Renal cortical epithelial cell (primary cell): ENCODE measurements around the gene NECTIN4. TPM values are rescaled to one million over a fixed set of nuclear protein-coding genes. Genes with fewer than 3 reads are reported as not detected.
"Not testable (repeated sequence)": the region's sequence is repeated elsewhere in the genome, so short reads cannot be mapped to it uniquely, and the experiment has no call there.

ENCODE experiments used
- DNase-seq: peaks from one replicate; pipeline ENCODE4 v3.0.0-alpha.2; 2011; ENCODE audit warnings: low read depth
- total RNA-seq: library from RNA; depleted of rRNA; stranded (reverse); fragments of >200 nt; gene quantifications from 2 replicates; pipeline ENCODE4 v1.2.3, GENCODE V29; 2014

The NECTIN4 gene
- total RNA-seq, 1 donor from 2014 or later: 0.75 TPM

DNA sequence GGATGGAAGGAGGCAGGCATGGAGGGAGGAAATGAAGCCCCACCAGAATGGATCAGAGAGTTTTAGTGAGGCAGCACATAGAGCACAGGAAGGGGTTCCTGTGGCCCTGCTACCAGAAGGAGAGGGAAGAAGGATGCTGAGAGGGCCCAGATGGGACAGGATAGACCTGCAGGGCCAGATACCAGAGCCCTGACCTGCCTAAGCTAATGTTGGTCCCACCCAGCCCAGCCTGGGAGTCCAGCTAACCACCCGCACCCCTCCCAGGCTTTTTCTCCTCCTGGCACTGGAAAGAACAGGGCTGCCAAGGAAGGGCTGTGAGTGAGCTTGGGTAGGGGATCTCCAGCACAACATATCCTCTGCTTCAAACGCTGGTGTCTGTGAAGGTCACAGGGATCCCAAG, 6.9 kb downstream of the NECTIN4 start:
- no peak for DNase-seq

DNA sequence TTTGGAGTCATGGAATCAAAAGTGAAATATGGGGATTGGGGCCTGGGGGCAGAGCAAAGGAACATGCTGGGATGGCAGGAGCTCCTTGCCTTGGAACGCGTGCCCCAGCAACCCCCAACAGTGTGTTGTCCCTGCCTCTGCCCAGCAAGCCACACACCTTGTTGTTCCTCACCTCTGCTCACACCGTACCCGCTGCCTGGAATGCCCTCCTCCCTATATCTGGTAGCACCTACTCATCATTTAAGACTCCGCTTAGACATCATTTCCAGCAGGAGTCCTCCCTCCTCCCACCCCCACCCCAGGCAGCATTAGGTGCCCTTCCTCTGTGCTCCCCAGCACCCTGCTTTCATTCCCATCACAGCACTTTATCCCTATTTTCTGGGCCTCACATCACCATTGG, 7.8 kb downstream of the NECTIN4 start:
- DNase-seq: no peak

DNA sequence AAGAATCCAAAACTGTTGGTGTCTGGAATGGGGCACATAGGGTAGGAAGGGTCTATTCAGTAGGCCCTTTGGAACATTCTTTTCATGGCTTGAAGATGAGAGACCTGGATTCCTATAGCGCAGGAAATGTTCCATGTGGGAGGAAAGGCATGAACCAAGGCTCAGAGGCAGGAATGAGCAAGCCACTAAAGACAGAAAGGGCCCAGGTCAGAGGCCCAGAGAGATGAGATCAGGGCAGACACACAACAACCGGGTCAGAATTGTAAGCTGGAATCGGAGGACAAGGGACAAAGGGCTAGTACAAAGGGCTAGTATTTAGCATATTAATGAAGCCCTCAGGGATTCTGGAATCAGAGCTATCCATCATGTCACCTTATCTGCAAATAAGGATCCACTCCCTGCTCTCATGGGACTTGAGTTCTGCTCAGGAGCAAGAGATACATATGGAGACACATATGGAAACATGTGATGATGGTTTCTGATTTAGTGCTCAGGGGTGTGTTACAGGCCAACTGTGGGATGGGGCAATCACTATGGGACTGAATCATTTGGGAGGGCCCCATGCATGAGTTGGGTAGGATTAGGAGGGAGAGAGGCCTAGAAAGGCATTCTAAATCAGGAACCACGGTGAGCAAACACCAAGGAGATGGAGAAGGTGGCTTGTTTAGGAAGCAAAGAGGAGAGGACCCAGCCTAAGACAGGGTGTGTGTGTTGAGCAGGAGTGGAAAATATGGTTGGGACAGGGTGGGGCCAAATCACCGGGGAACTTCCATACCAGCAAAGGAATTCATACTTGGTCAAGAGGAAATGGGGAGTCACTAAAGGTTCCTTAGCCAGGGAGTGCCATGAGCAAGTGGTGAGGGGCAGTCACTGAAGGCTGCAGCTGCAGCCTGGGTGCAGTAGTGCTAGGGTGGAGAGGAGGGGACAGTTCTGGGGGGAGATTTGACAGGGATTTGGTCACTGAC, 8.6 kb downstream of the NECTIN4 start:
- no peak for DNase-seq

DNA sequence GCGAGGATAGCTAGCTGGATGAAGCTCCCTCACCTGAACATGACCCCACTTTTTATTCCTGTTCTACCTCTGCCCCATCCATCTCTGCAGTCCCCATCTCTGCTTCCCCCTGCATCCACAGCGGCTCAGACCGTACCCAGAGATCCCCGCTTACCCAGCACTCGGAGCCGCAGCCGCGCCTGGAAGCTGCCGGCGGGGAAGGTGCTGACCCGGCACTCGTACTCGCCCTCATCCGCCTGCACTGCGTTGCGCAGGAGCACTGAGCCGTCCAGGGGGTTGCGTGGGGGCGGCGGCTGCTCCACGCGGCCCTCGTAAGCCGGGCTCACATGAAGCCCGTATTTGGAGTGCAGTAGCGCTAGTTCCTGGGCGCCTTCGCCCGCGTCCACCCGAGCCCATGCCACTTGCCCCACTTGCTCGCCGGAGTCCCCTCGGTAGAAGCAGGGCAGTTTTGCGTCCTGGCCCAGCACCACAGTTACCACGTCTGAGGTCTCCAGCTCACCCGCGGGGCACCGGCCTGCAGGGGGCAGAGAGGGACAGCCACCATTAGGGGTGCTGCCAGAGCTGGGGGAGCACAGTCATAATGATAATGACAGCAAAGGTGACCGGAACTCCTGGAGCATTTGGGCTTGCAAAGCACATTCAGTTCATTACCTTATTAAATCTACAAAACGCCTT, 9.8 kb downstream of the NECTIN4 start:
- no peak for DNase-seq

DNA sequence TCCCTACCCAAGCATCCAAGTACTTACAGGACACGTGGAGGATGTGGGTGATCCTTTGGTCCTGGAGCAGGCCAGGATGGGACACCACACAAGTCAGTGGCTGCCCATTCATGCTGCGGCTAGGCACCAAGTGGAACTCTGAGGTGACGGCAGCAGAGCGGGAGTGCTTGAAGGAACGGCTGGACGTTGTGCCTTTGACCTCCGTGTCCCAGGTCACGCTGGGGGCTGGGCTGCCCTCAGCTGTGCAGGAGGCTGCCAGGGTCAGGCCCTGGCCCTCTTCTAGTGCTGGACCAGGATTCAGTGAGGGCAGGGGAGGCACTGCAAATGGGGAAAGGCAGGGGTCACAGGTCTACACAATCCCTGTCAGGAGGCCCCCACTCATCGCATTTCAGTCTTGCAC, 11.9 kb downstream of the NECTIN4 start:
- DNase-seq: no peak

DNA sequence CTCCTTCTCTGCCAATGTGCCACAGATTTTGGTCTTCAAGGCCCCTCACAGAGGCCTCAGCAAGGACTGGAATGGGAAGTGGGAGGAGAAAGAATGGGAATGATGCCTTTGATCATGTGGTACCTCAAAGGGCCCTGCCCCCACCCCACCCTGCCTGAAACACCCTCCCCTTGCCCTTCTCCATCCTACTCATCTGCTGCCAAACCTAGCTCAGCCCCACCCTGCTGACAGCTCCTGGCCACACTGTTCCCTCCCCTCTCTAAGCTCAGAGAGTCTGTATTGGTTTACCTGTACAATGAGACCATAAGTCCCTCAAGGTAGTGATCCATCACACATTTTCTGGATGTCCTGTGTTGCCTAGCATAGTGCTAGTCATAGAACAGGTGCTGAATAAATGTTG, 12.9 kb downstream of the NECTIN4 start:
- no peak for DNase-seq

DNA sequence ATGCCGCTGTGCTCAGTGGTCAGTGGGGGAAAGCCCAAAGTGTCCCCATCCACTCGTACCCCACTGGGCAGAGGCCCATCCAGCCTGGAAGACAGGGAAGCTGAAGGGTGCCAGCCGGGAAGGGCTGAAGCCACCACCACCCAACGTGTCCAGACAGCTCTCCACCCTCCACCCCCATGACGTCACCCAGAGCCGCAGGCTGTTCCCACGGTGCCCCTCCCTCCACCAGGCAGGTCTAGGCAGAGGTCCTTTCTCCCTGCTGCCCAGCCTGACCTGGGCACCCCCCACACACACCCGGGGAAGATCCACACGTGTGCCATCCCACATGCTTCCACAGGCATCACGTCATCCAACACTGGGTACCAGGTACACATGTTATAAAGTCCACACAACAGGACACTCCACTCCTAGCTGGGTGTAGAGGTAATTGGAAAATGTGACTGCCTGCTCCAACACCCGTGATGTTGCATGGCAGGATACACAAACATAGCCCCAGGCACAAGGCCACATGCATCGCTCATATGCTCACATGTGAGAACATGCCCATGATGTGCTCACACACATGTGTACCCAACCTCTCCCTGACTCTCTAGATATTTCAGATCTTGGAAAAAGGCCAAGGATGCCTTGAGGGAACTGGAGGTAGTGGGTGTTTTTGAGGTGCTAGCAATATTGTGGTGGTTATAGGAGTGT, 14.5 kb downstream of the NECTIN4 start:
- DNase-seq: no peak

DNA sequence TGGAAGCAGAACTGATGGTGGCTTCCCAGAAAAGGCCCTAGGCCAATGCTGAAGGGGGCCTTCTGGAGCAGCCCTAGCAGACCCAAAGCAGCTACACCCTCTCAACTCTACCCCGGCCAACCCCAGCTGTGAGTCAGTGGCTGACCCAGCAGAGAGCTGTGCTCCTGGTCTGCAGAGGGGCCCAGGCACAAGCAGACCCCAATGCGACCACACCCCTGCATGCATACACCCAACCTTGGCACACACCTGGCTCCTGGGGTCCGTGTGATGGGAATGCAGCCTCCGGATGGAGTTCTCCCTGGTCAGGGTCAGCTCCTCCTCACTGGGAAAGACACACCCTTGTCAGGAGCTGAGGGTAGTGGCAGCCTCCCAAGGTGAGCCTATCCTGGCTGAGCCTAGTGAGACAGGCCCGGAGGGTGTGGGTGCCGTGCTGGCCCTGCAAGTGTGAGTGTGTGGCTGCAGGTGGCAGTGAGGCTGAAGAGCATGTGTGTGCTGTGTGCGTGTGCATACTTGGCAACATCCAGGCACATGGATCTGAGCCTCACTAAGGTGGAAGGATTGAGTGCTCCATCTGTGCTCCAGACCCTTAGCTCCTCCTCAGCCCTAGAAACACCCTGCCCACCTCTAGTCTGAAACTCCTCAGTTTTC, 15.8 kb downstream of the NECTIN4 start:
- no peak for DNase-seq

DNA sequence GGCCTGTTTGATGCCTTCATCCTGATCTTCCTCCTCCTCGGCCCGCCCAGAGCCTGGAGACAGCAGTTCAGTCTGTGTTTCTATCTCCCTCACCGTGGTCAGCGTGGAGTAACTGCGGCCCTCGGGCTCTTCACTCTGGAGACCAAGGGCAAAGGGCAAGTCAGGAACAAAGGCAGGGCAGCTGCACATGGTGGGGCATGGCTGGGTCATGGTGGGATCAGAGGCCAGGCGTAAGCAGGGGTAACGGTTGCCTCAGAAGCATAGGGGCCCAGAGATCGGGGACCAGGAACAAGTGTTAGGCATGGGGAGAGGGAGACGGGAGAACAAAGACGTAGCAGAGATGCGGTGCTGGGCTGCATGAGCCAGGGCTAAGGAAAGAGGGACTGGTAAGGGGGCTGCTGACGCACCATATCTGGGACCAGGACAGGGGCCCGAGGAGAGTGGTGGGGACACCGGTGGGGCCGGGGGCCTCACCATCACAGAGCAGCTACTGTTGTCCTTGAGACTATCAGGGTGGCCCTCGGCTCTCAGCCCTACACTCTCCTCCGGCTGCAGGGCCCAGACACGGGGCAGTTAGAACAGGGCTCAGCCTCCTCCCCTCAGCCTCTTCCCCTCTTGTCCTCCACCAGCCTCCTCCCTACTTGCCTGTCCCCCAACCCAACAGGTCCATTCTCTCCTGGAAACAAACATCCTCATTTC, 16.5 kb downstream of the NECTIN4 start:
- no peak for DNase-seq

DNA sequence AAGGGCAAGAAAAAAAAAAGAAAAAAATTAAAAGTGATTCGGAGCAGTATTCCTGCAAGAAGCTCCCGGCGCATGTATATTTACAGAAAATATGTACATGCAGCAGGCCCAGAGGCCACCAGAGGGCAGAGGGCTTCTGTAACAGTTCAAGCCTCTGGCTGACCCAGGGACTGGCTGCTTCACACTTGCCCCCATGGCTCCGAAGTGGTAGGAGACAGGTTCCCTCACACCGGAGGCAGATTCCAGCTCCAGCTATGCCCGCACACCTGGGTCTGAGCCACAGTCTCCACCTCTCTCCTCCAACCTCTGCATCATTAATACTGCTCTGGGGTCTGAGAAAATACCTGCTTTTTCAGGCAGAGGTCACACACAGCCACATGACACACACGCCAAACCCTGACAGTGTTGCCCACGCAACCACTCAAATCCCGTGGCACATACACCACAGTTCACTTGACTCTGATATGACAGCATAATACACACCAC, 17.4 kb downstream of the NECTIN4 start:
- DNase-seq: peak; percentile 27

DNA sequence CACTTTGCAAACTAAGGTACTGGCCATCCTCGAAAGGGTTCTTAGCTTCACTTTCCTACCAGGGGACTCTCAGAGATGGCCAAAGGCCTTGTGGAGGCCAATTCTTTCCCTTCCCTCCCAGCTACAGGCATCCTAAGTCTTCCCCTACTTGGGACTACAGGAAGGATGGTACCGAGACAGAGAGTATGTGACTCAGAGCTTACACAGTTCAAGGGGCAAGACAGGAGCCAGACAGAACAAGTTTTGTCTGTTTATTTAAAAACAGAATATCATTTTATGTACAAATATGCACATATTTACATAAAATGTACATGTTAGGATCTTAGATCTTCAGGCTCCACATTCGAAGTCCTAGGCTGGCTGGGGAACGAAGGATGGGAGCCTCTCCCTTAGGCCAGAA, 18.6 kb downstream of the NECTIN4 start:
- DNase-seq: no peak

DNA sequence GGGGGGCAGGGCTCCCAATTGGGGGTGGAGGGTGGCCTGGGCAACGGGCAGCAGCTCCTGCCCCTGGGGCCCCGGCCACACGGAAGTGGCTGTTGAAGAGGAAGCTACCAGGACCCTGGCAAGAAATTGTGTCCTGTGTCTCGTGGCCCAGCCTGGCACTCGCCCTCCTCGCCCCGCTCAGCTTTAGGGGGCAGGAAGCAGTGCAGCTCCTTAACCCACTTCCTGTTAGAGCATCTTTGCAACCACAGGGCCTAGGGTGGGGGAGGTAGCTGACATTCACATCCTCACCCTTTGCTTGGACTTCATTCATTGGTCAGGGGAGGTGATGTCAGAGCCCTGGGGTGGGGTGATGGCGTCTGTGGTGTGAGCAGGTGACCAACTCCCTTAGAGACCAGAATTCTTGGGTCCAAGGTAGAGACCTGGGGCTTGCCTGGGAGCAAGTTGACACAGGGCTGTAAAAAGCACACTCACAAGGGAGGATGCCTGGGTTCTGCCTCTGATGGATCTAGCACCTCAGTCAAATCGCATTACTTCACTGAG, 19.6 kb downstream of the NECTIN4 start, which contains the start of gene ARHGAP30:
ARHGAP30 (minus strand) TSS at position 161 of the 540 bp plus-strand sequence. CDS start 267 bp downstream, outside the sequence.
- no peak for DNase-seq

DNA sequence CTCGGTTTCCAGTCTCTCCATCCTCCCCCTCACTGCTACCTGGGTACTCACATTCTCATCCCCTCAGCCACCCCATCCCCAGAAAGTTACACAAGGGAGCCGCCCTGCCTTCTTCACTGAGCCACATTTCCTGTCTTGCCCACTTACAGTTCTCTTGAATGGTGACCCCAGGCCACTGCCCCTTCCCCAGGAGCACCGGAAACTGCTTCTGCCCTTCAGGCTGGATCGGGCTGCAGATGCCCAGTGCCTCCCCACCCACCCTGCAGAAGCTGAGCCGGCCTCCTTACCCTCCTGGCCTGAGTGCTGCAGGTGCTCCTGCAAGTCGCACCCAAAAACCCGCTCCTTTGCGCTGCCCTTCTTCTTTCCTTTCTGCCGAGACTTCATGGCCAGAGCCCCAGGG, 20.1 kb downstream of the NECTIN4 start:
- DNase-seq: no peak

DNA sequence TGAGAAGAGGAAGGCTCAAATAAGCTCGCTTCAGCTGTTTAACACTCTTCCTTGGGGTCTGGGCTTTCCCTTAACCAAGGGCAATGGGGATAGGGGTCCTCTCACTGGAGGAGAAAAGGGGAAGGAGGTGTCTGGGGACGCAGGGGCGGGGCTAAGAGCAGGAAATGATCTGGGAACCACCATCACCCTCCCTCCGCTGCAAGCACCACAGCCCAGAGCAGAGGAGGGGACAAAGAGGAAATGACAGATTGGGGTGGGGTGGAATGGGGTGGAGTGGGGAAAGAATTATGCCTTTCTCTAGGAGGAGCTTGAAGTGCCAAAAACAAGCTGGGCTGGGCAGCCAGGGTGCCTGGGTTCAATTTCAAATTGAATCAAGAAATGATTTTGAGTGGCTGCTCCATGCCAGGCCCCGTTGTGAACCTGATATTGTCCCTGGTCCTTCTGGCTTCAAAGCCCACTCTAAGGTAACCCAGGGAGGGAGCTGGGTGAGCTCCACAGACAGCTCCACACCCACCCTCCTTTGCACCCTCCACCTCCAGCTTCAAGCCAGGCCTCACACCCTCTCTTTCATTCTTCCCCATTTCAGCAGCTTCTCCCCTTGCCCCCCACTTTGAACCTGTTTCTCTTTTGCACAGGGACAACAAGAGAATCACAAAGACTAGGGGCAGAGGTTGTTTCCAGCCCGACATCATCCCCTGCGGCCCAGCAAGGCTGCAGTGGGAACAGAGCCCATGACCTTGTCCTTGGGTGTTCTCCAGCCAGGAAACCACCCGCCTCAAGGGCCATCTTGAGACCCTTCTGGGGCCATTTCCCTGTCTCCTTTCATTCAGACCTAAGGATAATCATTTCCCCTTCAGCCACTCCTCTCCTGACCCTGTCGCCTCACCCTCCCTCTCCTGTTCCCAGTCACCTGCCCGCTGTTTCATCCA, 20.8 kb downstream of the NECTIN4 start:
- DNase-seq: no peak

DNA sequence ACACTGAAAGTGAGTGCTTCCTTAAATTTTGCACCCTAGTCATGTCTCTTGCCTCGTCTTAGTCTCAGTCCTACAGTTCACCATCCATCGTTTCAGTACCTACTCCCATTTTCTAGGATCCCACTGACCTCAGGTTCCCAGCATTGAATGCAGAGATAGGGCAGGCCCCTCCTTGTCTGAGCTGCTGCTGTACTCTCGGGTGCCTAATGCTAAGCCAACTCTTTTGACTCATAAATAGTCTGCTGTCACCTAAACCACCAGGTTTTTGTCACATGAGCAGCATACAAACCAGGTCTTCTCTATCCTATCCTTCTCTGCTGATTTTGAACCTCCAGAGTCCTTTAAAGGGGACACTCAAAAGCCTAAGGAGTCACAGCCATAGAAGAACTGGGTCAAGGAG, 22.7 kb downstream of the NECTIN4 start:
- DNase-seq: no peak

DNA sequence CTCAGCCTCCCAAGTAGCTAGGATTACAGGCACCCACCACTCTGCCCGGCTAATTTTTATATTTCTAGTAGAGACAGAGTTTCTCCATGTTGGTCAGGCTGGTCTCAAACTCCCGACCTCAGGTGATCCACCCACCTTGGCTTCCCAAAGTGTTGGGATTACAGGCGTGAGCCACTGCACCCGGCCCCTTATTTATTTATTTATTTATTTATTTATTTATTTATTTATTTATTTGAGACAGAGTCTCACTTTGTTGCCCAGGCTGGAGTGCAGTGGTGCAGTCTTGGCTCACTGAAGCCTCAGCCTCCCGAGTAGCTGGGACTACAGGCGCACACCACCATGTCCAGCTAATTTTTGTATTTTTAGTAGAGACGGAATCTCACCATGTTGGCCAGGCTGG, 23.7 kb downstream of the NECTIN4 start:
- not testable (repeated sequence) for DNase-seq

DNA sequence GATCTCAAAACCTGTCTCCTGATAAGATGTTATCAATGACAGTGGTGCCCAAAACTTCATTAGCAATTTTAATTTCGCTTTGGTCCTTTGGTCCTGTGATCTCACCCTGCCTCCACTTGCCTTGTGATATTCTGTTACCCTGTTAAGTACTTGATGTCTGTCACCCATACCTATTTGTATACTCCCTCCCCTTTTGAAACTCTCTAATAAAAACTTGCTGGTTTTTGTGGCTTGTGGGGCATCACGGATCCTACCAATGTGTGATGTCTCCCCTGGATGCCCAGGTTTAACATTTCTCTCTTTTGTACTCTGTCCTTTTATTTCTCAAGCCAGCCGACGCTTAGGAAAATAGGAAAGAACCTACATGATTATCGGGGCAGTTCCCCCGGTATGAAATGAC, 25.4 kb downstream of the NECTIN4 start:
- not testable (repeated sequence) for DNase-seq

DNA sequence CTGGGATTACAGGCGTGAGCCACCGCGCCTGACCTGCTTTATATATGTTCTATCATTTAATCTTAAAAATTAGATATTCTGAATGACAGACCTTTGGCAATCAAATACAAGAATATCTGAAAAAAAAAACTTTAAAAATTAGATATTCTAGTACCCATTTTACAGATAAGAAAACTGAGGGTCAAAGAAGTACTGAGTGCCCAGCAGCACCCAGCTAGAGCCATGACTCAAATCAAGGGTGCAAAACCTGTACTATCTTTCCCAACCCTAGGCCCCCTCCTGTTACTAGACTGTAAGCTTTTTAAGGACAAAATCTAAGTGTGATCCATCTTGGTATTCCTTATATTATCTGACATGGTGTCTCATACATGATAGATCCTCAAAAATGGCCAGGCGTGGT, 27.9 kb downstream of the NECTIN4 start:
- DNase-seq: no peak

DNA sequence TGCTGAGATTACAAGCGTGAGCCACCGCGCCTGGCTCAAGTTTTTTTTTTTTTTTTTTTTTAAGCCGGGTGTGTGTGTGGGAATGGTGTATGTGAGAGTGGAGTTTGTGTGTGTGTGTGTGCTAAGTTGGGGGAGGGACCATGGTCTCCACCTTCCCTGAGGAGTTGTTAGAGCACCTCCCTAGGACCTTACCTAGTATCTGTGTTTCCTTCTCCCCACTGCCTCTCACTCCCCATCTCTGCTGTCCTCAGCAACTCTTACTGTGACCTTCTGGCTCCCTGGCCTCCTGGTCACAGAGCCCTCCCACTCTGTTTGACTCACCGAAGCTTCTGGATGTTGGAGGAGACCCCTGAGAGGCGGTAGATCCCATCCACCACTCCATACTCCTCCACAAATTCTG, 30.1 kb downstream of the NECTIN4 start:
- DNase-seq: no peak

DNA sequence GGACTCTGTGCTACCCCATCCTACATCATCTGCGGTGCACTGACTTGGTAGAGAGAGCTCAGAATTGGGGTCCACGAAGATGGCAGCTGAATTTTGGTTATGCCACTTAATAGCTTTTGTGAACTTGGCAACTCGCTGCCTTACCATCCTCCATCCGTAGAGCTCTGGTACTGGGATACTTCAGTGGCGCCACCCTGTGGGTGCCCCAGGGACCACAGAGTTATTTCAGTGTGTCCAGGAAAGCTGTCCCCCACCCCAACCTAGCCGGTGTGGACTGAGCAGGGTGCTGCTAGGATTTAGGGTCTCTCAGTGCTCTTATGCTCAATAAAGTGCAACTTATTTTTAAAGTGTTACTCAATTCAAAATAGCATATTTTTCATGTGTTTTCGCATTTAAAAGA, 34.6 kb downstream of the NECTIN4 start:
- no peak for DNase-seq
